ENCODE results near the gene FOXO1. TPM values are rescaled to one million over a fixed set of nuclear protein-coding genes. Genes with fewer than 3 reads are reported as not detected.

FOXO1 gene
- total and polyA plus RNA-seq, 9 of the 15 experiments (the other 6 are each of a cell fraction or from before 2014, with no cell fraction given): 0.04 to 0.73 (median 0.20) TPM

DNA sequence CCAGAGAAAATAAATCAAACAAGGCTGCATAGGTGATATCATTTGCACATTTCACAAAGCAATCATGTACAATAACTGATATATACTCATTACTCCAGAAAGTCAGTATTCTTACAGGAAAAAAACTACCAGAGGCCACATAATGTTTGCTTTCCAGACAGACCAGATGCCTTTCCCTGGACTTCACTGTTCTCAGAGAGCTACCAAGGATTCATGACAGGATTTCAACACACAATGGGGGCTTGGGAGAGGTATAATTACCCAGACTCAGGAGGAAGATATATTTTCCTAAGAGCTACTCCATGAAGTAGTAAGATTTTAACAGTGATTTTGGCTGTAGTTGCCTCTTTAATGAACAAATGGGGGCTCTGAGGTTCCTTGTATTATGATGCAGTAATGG lies 110.0 kb downstream of the FOXO1 start:
- H3K4me2 ChIP-seq (ENCODE audit: insufficient read depth, low read length): no peak overlapping the region
- CTCF ChIA-PET (ENCODE audit: low intra/inter-chr PET ratio): no interaction called here
- ATAC-seq: no peak

More for the DNA sequence above, 110.0 kb downstream of the FOXO1 start:
- BruUV-seq (replicated peaks): no TSS peak
- TF ChIP-seq, protein P1, sequence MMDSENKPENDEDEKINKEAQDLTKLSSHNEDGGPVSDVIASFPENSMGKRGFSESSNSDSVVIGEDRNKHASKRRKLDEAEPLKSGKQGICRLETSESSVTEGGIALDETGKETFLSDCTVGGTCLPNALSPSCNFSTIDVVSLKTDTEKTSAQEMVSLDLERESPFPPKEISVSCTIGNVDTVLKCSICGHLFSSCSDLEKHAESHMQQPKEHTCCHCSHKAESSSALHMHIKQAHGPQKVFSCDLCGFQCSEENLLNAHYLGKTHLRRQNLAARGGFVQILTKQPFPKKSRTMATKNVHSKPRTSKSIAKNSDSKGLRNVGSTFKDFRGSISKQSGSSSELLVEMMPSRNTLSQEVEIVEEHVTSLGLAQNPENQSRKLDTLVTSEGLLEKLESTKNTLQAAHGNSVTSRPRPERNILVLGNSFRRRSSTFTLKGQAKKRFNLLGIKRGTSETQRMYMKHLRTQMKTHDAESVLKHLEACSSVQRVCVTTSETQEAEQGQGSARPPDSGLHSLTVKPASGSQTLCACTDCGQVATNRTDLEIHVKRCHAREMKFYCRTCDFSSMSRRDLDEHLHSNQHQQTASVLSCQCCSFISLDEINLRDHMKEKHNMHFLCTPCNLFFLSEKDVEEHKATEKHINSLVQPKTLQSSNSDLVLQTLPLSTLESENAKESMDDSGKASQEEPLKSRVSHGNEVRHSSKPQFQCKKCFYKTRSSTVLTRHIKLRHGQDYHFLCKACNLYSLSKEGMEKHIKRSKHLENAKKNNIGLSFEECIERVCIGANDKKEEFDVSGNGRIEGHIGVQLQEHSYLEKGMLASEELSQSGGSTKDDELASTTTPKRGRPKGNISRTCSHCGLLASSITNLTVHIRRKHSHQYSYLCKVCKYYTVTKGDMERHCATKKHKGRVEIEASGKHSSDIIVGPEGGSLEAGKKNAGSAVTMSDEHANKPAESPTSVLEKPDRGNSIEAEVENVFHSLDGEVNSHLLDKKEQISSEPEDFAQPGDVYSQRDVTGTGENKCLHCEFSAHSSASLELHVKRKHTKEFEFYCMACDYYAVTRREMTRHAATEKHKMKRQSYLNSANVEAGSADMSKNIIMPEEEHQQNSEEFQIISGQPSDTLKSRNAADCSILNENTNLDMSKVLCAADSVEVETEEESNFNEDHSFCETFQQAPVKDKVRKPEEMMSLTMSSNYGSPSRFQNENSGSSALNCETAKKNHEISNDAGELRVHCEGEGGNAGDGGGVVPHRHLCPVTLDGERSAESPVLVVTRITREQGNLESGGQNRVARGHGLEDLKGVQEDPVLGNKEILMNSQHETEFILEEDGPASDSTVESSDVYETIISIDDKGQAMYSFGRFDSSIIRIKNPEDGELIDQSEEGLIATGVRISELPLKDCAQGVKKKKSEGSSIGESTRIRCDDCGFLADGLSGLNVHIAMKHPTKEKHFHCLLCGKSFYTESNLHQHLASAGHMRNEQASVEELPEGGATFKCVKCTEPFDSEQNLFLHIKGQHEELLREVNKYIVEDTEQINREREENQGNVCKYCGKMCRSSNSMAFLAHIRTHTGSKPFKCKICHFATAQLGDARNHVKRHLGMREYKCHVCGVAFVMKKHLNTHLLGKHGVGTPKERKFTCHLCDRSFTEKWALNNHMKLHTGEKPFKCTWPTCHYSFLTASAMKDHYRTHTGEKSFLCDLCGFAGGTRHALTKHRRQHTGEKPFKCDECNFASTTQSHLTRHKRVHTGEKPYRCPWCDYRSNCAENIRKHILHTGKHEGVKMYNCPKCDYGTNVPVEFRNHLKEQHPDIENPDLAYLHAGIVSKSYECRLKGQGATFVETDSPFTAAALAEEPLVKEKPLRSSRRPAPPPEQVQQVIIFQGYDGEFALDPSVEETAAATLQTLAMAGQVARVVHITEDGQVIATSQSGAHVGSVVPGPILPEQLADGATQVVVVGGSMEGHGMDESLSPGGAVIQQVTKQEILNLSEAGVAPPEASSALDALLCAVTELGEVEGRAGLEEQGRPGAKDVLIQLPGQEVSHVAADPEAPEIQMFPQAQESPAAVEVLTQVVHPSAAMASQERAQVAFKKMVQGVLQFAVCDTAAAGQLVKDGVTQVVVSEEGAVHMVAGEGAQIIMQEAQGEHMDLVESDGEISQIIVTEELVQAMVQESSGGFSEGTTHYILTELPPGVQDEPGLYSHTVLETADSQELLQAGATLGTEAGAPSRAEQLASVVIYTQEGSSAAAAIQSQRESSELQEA (IDR thresholded peaks at IDR 0.05; ENCODE audit: low read depth): no peak
- TF ChIP-seq PYGO2 (tag; IDR thresholded peaks at IDR 0.05) (no peak), KHSRP (IDR thresholded peaks at IDR 0.05) (no peak), CBFA2T3 (IDR thresholded peaks at IDR 0.05) (no peak), NFXL1 (CRISPR knock-in tag; IDR thresholded peaks at IDR 0.05) (no peak), NCOA1 (IDR thresholded peaks at IDR 0.05; ENCODE audit: low read depth) (no peak), SRSF7 (optimal IDR thresholded peaks at IDR 0.05; ENCODE audit: low read depth, low read length) (no peak), FOXA3 (CRISPR knock-in tag; conservative IDR thresholded peaks at IDR 0.05 in 1 of 2, IDR thresholded peaks at IDR 0.05 in 1 of 2) (no peak), HOXB6 (CRISPR knock-in tag; IDR thresholded peaks at IDR 0.05; ENCODE audit: borderline replicate concordance) (no peak), ZEB2 (IDR thresholded peaks at IDR 0.05) (no peak), TGIF2 (CRISPR knock-in tag; IDR thresholded peaks at IDR 0.05) (no peak), FOSL1 (tag; conservative IDR thresholded peaks at IDR 0.05) (no peak), ZNF232 (CRISPR knock-in tag; IDR thresholded peaks at IDR 0.05) (no peak)
- TF ChIP-seq, protein P2, sequence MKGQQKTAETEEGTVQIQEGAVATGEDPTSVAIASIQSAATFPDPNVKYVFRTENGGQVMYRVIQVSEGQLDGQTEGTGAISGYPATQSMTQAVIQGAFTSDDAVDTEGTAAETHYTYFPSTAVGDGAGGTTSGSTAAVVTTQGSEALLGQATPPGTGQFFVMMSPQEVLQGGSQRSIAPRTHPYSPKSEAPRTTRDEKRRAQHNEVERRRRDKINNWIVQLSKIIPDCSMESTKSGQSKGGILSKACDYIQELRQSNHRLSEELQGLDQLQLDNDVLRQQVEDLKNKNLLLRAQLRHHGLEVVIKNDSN (CRISPR knock-in tag; IDR thresholded peaks at IDR 0.05): no peak
- TF ChIP-seq, protein P3, sequence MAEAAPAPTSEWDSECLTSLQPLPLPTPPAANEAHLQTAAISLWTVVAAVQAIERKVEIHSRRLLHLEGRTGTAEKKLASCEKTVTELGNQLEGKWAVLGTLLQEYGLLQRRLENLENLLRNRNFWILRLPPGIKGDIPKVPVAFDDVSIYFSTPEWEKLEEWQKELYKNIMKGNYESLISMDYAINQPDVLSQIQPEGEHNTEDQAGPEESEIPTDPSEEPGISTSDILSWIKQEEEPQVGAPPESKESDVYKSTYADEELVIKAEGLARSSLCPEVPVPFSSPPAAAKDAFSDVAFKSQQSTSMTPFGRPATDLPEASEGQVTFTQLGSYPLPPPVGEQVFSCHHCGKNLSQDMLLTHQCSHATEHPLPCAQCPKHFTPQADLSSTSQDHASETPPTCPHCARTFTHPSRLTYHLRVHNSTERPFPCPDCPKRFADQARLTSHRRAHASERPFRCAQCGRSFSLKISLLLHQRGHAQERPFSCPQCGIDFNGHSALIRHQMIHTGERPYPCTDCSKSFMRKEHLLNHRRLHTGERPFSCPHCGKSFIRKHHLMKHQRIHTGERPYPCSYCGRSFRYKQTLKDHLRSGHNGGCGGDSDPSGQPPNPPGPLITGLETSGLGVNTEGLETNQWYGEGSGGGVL (CRISPR knock-in tag; IDR thresholded peaks at IDR 0.05): no peak
- DNase-seq (ENCODE audit: extremely low read depth in 1 of 4, low spot score in 3 of 4) (no peak), FAIRE-seq (no peak)
- peaks cover 2 to 10% of the 10 kb centered on the region in 2 experiments; a peak in 2 of 5 replicates for H3K27me3 ChIP-seq (ENCODE audit: control insufficient read depth in 2 of 2, insufficient read depth in 2 of 2, low read length in 2 of 2)
- in situ Hi-C loops (cut with MboI) (no loop called here), intact Hi-C loops (cut with micrococcal nuclease) (no loop called here)
- H3K9me3 ChIP-seq (replicated peaks; ENCODE audit: control insufficient read depth, insufficient read depth, low read depth, low read length): no peaks in the 10 kb centered on the region
- H3K27ac ChIP-seq (ENCODE audit: extremely low read depth, low read depth, low read length): no peak overlapping the region
- H3K4me1 ChIP-seq (replicated peaks in 1 of 2; ENCODE audit: control insufficient read depth in 2 of 2, insufficient read depth in 2 of 2, low read length in 2 of 2): no peaks in the 10 kb centered on the region
- H3K4me3 ChIP-seq: no peak overlapping the region
- no peak overlapping the region for H2AFZ ChIP-seq (ENCODE audit: low read depth, low read length)
- no peaks in the 10 kb centered on the region for H4K20me1 ChIP-seq (replicated peaks; ENCODE audit: control insufficient read depth, insufficient read depth, low read length)
- H3K36me3 ChIP-seq (ENCODE audit: control insufficient read depth, insufficient read depth, low read length): no peaks in the 10 kb centered on the region
- H3K9ac ChIP-seq (ENCODE audit: insufficient read depth in 1 of 2, low read depth in 2 of 2, low read length in 2 of 2): no peak overlapping the region
- H3K9me1 ChIP-seq (ENCODE audit: control insufficient read depth, insufficient read depth, low read length): no peaks in the 10 kb centered on the region
- H3K79me2 ChIP-seq (ENCODE audit: control insufficient read depth, insufficient read depth, low read length): no peaks in the 10 kb centered on the region
- POLR2A ChIA-PET: no interaction called here
